ENCODE measurements around the gene TAT.
"Not testable (repeated sequence)": the region's sequence is repeated elsewhere in the genome, so short reads cannot be mapped to it uniquely, and the experiment has no call there.

Gene TAT

GRCh38 chr16:71576971-71577370, at the start of gene TAT:
Gene TAT (minus strand): TSS chr16:71577092. CDS start chr16:71576415, 677 bp downstream.
- DNase-seq, result no peak

- peak; percentile 32 to 35 for DNase-seq
Measured at GRCh38 chr16:71626018-71626857, 49.3 kb upstream of the TAT start, which contains the start of gene MARVELD3. Gene MARVELD3 (plus strand): TSS chr16:71626184. CDS start chr16:71626230, 46 bp downstream.

- DNase-seq, result no peak
Measured at GRCh38 chr16:71625113-71625850, 48.4 kb upstream of the TAT start.

GRCh38 chr16:71623597-71623996, 46.7 kb upstream of the TAT start:
- DNase-seq, result no peak

GRCh38 chr16:71622088-71622487, 45.2 kb upstream of the TAT start:
- DNase-seq, result no peak

- DNase-seq, result no peak
Measured at GRCh38 chr16:71618429-71618828, 41.5 kb upstream of the TAT start.

- not testable (repeated sequence) for DNase-seq
Measured at GRCh38 chr16:71614956-71615355, 38.1 kb upstream of the TAT start.

- DNase-seq, result peak; percentile 87 to 89
Measured at GRCh38 chr16:71610936-71611871, 34.3 kb upstream of the TAT start.

GRCh38 chr16:71610447-71610846, 33.6 kb upstream of the TAT start:
- DNase-seq, result no peak

GRCh38 chr16:71609066-71609465, 32.2 kb upstream of the TAT start:
- DNase-seq, result no peak

GRCh38 chr16:71600822-71601221, 23.9 kb upstream of the TAT start:
- DNase-seq, result no peak

- DNase-seq, result not testable (repeated sequence)
Measured at GRCh38 chr16:71598426-71598825, 21.5 kb upstream of the TAT start.

- DNase-seq, result not testable (repeated sequence)
Measured at GRCh38 chr16:71595340-71595826, 18.5 kb upstream of the TAT start.

- DNase-seq, result no peak
Measured at GRCh38 chr16:71594000-71594646, 17.2 kb upstream of the TAT start.

- DNase-seq, result no peak
Measured at GRCh38 chr16:71593048-71593999, 16.4 kb upstream of the TAT start.

- DNase-seq, result no peak
Measured at GRCh38 chr16:71591917-71592316, 15.0 kb upstream of the TAT start.

- no peak for DNase-seq
Measured at GRCh38 chr16:71590584-71590983, 13.7 kb upstream of the TAT start.

- not testable (repeated sequence) for DNase-seq
Measured at GRCh38 chr16:71590071-71590470, 13.2 kb upstream of the TAT start.

GRCh38 chr16:71589334-71589733, 12.4 kb upstream of the TAT start:
- not testable (repeated sequence) for DNase-seq

- no peak for DNase-seq
Measured at GRCh38 chr16:71585318-71585703, 8.4 kb upstream of the TAT start.
